Globus pallidus (tissue), 1 donor: ENCODE measurements around the gene SMAP2.
"Not testable (repeated sequence)": the region's sequence is repeated elsewhere in the genome, so short reads cannot be mapped to it uniquely, and the experiment has no call there.

Source experiments
- DNase-seq: peaks from one replicate; pipeline ENCODE4 v3.0.0-alpha.2; 2015; ENCODE audit warnings: low spot score

SMAP2 gene

DNA sequence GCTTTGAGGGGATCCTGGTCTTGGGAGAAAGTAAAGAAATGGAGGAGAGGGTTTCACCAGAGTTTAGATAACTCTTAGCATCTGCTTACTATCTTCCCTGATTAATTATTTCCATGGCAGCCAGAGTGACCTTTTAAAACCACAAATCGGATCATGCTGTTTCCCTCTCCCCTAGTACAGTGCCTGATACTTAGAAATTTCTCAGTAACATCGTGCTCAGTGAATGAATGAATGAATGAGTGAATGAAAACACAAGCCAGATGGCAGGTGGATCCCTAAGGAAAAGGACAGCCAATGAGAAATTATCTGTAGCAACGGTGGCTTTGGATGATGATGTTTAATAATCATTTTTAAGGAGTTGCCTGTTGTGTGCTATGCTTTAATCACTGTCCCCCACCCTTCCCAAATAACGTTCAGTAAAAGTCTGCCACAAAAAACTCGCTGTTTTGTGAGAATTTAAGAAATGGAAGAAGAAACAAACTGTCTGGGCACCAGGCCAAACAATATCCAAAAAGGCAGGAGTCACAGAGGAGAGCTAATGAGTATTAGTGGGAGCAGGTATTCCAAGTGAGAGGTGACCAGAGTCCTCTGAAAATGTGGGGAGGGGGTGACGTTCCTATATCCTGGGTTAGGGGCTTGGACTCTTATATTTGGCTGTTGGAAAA is 737 bp upstream of the SMAP2 start:
- no peak for DNase-seq

DNA sequence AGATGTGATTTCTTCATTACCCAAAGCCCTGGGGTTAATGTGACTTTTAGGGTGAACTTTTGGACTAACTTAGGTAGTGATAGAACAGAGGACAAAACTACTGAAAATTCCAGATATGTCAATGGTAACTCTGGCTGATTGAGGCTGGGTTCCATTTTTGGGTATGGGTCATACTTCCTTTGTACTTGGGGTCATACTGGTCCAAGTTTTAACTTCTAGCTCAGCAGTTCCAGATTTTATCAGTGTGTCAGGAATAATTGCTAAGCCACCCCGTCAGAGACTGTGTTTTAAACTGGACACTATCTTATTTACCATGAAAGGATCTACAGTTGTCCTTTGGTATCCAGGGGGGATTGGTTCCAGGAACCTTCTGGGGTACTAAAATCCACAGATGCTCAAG is 4.0 kb downstream of the SMAP2 start:
- no peak for DNase-seq

DNA sequence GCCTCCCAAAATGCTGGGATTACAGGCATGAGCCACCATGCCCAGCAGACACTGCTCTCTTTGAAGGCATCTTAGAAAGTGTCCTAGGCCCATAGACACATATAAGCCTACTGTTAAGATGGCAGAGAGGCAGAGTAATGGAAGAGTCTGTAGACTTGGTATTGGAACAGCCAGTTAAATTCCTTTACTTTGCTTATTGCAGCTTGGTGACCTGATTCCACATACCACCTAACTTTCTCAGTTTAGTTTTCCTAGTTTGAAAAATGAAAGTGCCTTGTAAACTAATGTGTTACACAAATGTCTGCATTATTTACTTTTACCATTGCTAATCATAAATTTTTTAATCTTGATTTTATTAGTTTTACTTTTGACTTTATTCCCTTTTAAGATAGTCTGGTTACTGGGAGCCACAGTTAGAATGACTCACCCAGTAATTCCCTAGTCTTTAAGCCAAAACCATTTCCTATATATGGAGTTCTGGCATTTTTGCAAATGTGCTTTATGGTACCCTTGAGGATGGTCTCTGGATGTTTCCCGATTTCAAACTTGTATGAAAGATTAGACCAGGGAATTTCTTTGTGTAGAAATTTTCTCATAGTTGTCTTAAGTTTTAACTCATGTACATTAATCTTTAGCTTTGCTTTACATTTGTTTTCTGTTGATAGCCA is 6.4 kb downstream of the SMAP2 start:
- no peak for DNase-seq

DNA sequence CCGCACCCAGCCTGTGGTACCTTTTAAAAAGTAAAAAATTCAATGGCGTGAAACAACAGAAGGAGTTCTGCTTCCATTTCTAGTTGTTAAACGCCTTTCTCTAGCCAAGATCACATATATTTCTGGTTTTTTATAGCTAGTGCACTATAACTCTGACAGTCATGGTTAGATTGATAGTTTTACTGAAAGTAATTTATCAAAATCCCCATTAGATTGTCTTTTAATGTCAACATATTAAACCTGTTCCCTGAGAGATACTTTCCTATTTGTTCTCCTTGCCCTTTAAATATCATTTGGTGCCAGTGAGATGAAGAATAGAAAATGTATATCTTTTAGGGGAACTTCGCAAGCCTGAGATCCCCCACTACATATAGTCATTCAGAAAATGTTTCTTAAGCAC is 7.3 kb downstream of the SMAP2 start:
- DNase-seq, result no peak

DNA sequence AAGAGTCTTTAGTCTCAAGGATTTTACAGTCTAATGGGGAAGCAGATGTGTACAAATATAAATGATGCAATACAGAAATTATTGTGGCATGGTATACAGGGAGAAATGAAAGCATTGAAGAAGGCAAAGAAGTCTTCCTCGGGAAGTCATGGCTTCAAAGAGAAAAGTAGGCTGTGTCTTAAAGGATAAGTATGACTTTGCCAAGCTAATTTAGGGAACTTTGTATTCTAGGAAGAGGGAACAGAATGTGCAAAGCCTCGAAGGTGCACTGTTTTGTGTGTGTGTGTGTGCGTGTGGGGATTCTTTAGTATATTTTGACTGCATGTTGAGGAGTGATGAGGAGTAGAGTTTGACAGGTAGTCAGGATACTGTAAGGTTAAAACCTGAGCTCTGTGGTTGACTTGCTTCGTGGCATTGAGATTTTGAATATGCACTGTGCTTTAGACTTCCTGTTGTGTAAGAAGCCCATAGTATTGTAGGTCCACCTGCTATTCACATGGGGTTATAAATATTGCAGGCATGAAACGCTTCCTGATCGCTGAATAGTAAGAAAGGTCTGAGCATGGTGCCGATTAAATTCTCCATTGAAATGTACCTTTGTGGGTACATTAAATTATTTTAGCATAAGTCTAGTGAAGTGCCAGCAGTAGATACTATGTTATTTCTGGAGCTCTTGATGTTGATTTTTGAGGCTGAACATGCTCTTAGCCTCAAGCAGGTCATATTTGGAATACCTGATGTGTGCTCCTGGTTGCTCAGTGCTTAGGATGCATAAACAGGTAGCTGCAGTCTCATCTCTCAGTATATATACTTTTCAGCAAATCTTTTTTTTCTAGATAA is 8.0 kb downstream of the SMAP2 start:
- DNase-seq, result no peak

DNA sequence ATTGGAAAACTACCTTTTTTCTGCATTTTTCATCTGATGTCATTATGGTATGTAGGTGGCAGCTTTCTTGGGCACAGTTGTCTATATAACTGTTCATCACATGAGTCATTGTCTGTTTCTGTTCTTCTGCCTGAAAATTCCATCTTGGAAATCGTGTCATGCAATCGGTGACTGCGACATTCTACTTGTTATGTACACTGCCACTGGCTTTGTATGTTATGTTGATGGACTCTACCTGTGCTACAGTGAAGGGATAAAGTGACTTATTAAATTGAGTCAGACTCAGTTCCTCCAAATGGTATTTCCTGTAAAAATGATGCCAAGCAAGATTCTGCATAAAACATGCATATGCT is 8.6 kb downstream of the SMAP2 start:
- DNase-seq, result no peak

DNA sequence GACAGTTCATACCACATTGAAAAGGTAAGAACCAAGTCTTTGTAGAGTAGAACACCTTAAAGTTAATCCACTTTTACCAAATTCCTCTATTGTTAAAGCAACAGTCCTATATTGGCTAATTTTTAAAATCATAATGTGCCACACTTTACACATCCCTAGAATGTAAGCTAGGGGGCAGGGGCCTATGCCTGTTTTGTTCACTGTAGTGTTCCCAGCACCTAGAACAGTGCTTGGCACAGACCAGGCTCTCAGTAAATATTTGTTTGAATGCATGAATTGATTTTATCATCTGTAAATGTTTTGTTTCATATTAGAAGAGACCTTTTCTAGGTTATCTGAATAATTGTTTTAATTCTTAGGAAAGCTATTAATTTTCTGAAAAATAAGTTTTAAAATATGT is 9.1 kb downstream of the SMAP2 start:
- DNase-seq, result no peak

DNA sequence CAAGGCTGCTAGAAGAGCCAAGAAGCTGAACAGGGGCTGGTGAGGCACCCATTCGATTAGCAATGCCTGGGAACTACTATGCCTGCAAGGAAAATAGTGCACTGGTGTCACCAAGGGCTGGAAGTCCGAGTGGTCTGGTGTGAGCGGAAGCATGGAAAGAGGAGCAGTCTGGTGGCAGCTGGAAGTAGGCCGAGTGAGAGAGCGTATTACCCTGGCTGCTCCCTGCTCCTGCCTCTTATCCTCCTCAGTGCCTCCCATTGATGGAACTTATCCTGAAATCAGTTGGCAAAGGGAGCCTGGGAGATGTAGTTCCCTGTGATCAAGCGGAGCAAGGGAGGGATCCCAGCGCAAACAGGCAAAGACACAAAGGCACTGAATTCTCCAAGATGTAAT is 9.6 kb downstream of the SMAP2 start:
- peak; percentile 71 for DNase-seq

DNA sequence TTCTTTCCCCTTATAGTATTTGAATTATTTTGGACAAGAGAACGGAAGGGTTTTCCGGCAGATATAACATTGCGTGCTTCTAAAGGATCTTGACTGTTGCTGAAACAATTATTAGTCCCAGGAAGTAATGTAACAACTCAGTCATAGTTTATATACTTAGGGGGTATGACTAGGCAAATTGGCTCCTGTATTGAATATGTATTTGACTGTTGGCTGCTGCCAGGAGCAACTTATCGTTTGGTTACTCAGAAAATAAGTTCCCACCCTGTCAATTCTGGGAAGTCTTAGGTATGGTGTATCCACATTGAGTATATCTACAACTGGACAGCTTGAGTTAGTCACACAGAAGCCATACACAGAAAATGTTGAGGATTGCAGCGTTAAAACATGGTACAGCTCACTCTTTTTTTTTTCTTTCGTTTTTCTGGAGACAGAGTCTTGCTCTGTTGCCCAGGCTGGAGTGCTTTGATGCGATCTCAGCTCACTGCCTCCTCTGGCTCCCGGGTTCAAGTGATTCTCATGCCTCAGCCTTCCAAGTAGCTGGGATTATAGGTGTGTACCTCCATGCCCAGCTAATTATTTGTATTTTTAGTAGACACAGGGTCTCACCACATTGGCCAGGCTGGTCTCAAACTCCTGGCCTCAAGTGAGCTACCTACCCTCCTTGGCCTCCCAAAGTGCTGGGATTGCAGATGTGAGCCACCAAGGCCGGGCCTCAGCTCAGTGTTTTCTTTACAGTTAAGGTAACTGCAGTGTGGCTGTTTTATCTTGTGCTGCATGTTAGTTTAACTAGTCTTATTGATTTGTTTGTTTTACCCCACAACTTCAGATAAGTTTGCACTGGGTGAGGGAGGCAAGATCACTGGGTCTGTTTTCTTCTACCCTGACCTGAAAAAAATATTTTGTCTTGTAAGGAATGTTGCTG is 10.2 kb downstream of the SMAP2 start:
- DNase-seq, result no peak

DNA sequence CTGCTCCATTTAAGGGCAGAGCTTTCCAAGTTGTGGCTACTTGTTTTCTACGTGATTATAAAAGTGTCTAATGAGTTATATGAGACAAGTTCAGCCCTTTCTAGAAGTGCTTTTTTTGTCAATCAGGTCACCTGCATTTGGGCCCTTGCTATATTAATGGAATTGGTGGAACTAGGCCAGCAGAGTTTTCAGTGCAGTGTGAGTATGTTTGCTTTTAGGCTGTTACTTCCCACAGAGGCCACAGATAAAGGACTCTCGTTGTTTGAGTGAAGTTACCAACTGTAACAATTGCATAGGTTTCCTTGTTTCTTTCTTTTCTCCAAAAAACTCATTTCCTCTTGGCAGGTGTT is 10.9 kb downstream of the SMAP2 start:
- DNase-seq, result no peak

DNA sequence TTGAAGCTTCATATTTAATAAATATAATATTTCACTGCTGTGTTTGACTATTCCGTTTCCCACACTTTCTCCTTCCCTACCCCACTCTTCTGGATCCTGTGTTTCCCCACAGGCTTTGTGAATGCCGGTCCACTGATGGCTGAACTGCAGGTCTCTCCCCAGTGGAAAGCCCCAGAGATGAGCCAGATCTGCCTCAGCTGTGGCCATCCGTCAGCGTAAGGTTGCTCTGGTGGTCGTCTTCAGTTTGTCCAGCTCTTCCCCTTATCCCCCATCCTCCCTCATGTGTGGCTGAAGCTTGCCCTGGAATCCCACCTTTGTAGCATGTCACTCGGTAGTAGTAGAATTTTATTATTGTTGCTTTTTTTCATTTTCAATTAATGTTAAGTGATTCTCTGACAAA is 11.4 kb downstream of the SMAP2 start:
- DNase-seq, result no peak

DNA sequence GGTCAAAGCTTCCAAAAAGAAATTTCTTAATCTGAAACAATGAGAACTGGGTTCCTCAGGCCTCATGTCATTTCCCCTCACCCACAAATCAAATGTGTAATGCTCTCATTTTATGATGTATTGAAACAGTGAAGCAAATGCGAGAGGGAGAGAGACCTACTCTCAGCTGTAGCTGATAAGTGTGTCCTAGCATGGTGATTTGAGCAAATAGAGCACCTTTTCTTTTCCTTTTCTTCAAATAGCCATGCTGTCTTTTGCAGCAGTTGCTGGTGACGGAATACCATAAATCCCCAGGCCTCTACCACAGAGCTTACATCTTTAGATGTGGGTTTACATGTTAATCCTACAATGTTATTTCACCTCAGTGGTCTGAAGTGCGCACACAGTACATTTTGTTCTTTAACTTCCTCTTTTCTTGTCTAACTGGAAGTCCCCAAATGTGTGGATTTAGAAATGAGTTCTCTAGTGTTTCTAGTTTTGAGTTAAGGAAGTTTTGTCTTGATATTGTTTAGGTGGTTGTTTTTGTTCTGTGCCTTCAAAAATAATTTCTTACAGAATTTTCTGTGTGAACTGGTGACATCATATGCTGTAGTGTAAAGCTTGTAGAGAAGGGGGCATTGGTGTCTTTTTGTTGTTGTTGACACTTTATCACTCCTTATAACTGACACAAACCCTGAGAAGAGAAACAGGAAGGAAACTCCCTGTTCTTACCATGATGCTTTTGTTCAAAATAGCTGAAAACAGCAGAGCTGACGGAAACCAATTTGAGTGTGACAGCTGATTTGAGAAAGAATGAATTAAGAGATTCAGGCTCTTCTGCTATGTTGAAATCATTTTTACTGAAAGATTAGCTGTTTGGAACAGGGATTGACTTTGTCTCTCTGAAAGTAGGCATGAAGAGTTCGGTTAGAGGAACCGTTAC is 12.2 kb downstream of the SMAP2 start:
- no peak for DNase-seq

DNA sequence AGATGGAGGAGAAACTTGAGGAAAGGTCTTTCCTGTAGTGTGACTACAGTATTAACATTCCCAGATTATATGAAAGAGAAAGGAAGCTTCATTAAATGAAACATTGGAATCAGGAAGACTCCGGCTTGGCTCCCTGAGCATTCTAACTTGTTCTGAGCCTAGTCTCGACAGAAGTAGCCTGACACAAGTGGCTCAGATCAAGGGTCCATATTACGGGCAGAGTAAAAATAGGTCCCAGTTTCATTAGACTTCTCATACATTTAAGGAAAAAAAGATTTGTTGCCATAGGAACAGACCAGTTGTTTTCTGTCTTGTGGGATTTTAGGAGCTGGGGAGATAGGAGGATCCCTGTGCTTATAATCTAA is 12.8 kb downstream of the SMAP2 start:
- no peak for DNase-seq

DNA sequence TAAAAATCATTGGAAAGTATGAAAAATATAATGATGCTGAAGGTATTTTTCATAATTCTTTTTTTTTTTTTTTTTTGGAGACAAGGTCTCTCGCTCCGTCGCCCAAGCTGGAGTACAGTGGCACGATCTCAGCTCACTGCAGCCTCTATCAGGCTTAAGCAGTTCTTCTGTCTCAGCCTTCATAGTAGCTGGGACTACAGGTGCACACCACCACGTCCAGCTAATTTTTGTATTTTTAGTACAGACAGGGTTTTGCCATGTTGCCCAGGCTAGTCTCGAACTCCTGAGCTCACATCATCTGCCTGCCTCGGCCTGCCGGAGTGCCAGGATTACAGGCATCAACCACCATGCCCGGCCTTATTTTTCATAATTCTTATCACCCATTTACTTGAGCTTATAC is 13.3 kb downstream of the SMAP2 start:
- DNase-seq, result no peak

DNA sequence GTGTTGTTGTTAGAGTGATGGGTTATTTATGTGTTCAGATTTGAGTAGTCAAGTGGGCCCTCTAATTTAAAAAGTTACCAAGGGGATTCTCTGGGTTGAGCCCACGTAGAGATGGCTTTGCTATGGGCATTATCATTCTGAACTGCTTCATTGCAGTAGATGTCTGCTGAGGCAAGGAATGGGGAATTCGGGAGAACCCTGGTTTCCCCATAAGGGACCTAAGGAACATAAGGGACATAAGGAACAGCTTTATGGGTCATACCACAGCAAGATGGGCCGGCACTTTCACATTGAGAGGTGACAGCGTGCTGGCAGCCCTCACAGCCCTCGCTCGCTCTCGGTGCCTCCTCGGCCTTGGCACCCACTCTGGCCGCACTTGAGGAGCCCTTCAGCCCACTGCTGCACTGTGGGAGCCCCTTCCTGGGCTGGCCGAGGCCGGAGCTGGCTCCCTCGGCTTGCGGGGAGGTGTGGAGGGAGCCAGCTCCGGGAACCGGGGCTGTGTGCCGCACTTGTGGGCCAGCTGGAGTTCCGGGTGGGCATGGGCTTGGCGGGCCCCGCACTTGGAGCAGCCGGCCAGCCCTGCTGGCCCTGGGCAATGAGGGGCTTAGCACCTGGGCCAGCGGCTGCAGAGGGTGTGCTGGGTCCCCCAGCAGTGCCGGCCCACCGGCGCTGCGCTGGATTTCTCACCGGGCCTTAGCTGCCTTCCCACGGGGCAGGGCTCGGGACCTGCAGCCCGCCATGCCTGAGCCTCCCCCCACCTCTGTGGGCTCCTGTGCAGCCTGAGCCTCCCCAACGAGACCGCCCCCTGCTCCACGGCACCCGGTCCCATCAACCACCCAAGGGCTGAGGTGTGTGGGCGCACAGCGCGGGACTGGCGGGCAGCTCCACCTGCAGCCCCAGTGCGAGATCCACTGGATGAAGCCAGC is 14.1 kb downstream of the SMAP2 start:
- not testable (repeated sequence) for DNase-seq

DNA sequence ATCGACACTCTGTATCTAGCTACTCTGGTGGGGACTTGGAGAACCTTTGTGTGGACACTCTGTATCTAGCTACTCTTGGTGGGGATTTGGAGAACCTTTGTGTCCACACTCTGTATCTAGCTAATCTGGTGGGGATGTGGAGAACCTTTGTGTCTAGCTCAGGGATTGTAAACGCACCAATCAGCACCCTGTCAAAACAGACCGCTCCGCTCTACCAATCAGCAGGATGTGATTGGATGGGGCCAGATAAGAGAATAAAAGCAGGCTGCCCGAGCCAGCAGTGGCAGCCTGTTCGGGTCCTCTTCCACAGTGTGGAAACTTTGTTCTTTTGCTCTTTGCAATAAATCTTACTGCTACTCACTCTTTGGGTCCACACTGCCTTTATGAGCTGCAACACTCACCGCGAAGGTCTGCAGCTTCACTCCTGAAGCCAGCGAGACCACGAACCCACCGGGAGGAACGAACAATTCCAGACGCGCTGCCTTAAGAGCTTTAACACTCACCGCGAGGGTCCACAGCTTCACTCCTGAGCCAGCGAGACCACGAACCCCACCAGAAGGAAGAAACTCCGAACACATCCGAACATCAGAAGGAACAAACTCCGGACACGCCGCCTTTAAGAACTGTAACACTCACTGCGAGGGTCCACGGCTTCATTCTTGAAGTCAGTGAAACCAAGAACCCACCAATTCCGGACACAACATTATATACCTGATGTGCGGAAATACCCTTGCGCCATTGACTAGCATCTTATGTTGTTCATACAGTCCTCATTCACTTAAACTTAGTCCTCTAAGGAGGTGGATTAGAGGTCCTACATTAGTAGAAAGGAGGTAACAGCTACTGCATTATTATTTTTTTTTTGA is 15.2 kb downstream of the SMAP2 start:
- not testable (repeated sequence) for DNase-seq

DNA sequence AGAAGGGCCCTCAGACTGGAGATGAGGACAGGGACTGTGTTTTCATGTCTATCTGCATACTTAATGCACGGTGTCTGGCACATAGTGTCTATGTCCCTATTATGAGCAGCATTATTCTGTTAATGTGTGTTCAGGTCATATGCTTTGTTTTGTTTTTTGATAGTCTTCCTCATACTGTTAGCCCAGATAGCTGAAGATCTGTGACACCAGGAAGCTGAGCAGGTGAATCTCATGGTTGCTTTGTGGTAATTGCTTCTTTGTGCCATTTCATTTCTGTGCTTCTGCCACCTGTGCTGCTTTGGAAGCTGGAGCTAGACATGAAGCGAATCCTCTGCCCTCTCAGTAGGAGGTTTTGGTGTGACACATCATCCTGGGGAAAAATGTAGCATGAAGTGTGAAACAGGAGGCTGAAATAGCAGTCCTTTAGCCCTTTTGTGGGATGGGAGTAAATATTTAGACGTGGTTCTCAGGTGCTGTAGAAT is 15.8 kb downstream of the SMAP2 start:
- no peak for DNase-seq

DNA sequence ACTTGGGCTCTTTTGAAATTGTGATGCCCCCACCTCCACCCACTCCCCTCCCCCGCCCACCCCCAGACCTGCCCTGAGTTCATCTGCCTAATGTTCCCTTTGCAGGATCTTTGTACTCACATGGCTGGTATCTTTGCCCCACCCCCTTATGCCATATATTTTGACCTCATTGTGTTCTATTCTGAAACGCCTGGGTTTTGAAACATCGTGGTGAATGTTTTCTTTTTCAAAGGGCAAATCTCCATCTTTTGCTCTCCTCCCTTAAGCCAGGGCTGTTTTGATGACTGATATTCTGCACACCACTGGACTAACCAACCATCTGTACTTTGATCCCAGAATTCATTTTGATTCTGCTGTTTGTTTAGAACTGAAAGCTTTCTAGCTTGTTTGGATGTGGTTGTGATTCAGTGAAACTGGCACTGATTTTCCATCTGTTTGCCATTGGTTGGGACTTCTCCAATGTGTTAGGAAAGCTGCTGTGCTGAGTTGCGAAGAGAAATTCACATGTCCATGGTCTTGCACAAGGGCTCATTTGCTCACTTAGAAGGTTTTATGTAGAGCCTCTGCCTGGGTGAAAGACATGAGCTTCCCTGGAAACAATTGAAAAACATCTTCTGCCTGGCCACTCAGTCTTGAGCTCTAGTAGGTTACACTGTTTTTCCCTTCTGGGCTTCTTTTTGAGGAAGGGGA is 16.5 kb downstream of the SMAP2 start:
- no peak for DNase-seq
